ENCODE results near the gene PCP2.

- TF ChIP-seq, protein P1, sequence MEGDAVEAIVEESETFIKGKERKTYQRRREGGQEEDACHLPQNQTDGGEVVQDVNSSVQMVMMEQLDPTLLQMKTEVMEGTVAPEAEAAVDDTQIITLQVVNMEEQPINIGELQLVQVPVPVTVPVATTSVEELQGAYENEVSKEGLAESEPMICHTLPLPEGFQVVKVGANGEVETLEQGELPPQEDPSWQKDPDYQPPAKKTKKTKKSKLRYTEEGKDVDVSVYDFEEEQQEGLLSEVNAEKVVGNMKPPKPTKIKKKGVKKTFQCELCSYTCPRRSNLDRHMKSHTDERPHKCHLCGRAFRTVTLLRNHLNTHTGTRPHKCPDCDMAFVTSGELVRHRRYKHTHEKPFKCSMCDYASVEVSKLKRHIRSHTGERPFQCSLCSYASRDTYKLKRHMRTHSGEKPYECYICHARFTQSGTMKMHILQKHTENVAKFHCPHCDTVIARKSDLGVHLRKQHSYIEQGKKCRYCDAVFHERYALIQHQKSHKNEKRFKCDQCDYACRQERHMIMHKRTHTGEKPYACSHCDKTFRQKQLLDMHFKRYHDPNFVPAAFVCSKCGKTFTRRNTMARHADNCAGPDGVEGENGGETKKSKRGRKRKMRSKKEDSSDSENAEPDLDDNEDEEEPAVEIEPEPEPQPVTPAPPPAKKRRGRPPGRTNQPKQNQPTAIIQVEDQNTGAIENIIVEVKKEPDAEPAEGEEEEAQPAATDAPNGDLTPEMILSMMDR (IDR thresholded peaks at IDR 0.05; ENCODE audit: poor library complexity): no peak
- no peak for TF ChIP-seq EZH2 (IDR thresholded peaks at IDR 0.05; ENCODE audit: borderline replicate concordance)
Measured at GRCh38 chr19:7643031-7643415, 9.5 kb upstream of the PCP2 start.
